ENCODE results near the gene MSMO1. TPM values are rescaled to one million over a fixed set of nuclear protein-coding genes. Genes with fewer than 3 reads are reported as not detected.
"Not testable (repeated sequence)": the region's sequence is repeated elsewhere in the genome, so short reads cannot be mapped to it uniquely, and the experiment has no call there.

The MSMO1 gene
- total and polyA plus RNA-seq, 7 donors = 13.6 to 114 (median 26.8) TPM

GRCh38 chr4:165331359-165331758 is 3.9 kb downstream of the MSMO1 start:
- Histone ChIP-seq H3K27ac (no peak overlapping the region), H3K4me3 (no peak overlapping the region), H3K27me3 (no peaks in the 10 kb centered on the region), H3K4me1 (peaks cover 4 to 16% (median 14%) of the 10 kb centered on the region in 4 donors), H3K9me3 (no peaks in the 10 kb centered on the region), H3K36me3 (peaks cover 0 to 16% (median 0%) of the 10 kb centered on the region in 4 donors)
- DNase-seq = no peak
- TF ChIP-seq POLR2AphosphoS5 (IDR thresholded peaks at IDR 0.05) (no peak), EP300 (IDR thresholded peaks at IDR 0.05) (no peak), CTCF (IDR thresholded peaks at IDR 0.05) (no peak), POLR2A (IDR thresholded peaks at IDR 0.05) (no peak)
- WGBS, 2 donors = 83 to 86% methylated on average over 1 of the region's 1 CpG
- intact Hi-C loops (cut with DNase I) = no loop called here

GRCh38 chr4:165331823-165332222 is 4.4 kb downstream of the MSMO1 start:
- peaks cover 4 to 13% (median 12%) of the 10 kb centered on the region in 4 donors for H3K4me1 ChIP-seq

GRCh38 chr4:165332502-165332901 is 5.0 kb downstream of the MSMO1 start:
- H3K4me3 ChIP-seq = no peak overlapping the region
- peaks cover 0 to 16% (median 0%) of the 10 kb centered on the region in 4 donors for H3K36me3 ChIP-seq
- peaks cover 4 to 13% (median 12%) of the 10 kb centered on the region in 4 donors for H3K4me1 ChIP-seq
- 56 to 75% methylated on average over 1 of the region's 1 CpG for WGBS, 2 donors
- DNase-seq = no peak
- TF ChIP-seq CTCF (IDR thresholded peaks at IDR 0.05) (no peak), POLR2A (IDR thresholded peaks at IDR 0.05) (no peak), POLR2AphosphoS5 (IDR thresholded peaks at IDR 0.05) (no peak), EP300 (IDR thresholded peaks at IDR 0.05) (no peak)
- H3K27me3 ChIP-seq = no peaks in the 10 kb centered on the region
- intact Hi-C loops (cut with DNase I) = no loop called here
- H3K9me3 ChIP-seq = no peaks in the 10 kb centered on the region
- no peak overlapping the region for H3K27ac ChIP-seq

More at GRCh38 chr4:165331823-165332222, 4.4 kb downstream of the MSMO1 start:
- Histone ChIP-seq H3K36me3 (peaks cover 0 to 16% (median 0%) of the 10 kb centered on the region in 4 donors), H3K9me3 (no peaks in the 10 kb centered on the region), H3K27me3 (no peaks in the 10 kb centered on the region), H3K4me3 (no peak overlapping the region), H3K27ac (no peak overlapping the region)
- TF ChIP-seq POLR2AphosphoS5 (IDR thresholded peaks at IDR 0.05) = no peak
- no peak for TF ChIP-seq EP300 (IDR thresholded peaks at IDR 0.05)
- no peak for TF ChIP-seq CTCF (IDR thresholded peaks at IDR 0.05)
- no peak for TF ChIP-seq POLR2A (IDR thresholded peaks at IDR 0.05)
- intact Hi-C loops (cut with DNase I) = no loop called here
- DNase-seq = no peak
- WGBS, 2 donors = 96% methylated on average over 10 of the region's 10 CpGs

- 78 to 92% methylated on average over 3 of the region's 3 CpGs for WGBS, 2 donors
- DNase-seq = no peak
- Histone ChIP-seq H3K9me3 (no peaks in the 10 kb centered on the region), H3K27me3 (no peaks in the 10 kb centered on the region), H3K4me1 (no peaks in the 10 kb centered on the region), H3K36me3 (peaks cover 0 to 34% (median 4%) of the 10 kb centered on the region in 4 donors), H3K4me3 (no peak overlapping the region), H3K27ac (no peak overlapping the region)
- TF ChIP-seq POLR2AphosphoS5 (IDR thresholded peaks at IDR 0.05) (no peak), CTCF (IDR thresholded peaks at IDR 0.05) (no peak), EP300 (IDR thresholded peaks at IDR 0.05) (no peak), POLR2A (IDR thresholded peaks at IDR 0.05) (no peak)
- intact Hi-C loops (cut with DNase I) = no loop called here
Observed at GRCh38 chr4:165335163-165335703, 7.8 kb downstream of the MSMO1 start.

- DNase-seq = no peak
- no peaks in the 10 kb centered on the region for H3K27me3 ChIP-seq
- H3K36me3 ChIP-seq = peaks cover 0 to 47% (median 6%) of the 10 kb centered on the region in 4 donors
- H3K4me1 ChIP-seq = no peaks in the 10 kb centered on the region
- WGBS, 2 donors = 87 to 94% methylated on average over 6 of the region's 6 CpGs
- intact Hi-C loops (cut with DNase I) = no loop called here
- no peaks in the 10 kb centered on the region for H3K9me3 ChIP-seq
- TF ChIP-seq POLR2AphosphoS5 (IDR thresholded peaks at IDR 0.05) = no peak
- TF ChIP-seq POLR2A (IDR thresholded peaks at IDR 0.05) = no peak
- no peak for TF ChIP-seq EP300 (IDR thresholded peaks at IDR 0.05)
- no peak for TF ChIP-seq CTCF (IDR thresholded peaks at IDR 0.05)
- no peak overlapping the region for H3K4me3 ChIP-seq
- no peak overlapping the region for H3K27ac ChIP-seq
Observed at GRCh38 chr4:165336743-165337142, 9.3 kb downstream of the MSMO1 start.

GRCh38 chr4:165342340-165342739 is 14.9 kb downstream of the MSMO1 start:
- H3K36me3 ChIP-seq = peaks cover 0 to 41% (median 6%) of the 10 kb centered on the region in 4 donors
- WGBS, 2 donors = 94 to 98% methylated on average over 5 of the region's 5 CpGs
- H3K4me3 ChIP-seq; DNase-seq; H3K27me3 ChIP-seq; H3K27ac ChIP-seq; H3K9me3 ChIP-seq; H3K4me1 ChIP-seq; intact Hi-C loops (cut with DNase I): not testable (repeated sequence)
